ENCODE results near the gene RPN1. TPM values are rescaled to one million over a fixed set of nuclear protein-coding genes. Genes with fewer than 3 reads are reported as not detected.
A peak's percentile ranks its signal among the peaks of the same experiment; 100 is the strongest.
"Not testable (repeated sequence)": the region's sequence is repeated elsewhere in the genome, so short reads cannot be mapped to it uniquely, and the experiment has no call there.

RPN1 gene
- total RNA-seq, 4 donors from 2014 or later, result 244 to 333 (median 297) TPM

DNA sequence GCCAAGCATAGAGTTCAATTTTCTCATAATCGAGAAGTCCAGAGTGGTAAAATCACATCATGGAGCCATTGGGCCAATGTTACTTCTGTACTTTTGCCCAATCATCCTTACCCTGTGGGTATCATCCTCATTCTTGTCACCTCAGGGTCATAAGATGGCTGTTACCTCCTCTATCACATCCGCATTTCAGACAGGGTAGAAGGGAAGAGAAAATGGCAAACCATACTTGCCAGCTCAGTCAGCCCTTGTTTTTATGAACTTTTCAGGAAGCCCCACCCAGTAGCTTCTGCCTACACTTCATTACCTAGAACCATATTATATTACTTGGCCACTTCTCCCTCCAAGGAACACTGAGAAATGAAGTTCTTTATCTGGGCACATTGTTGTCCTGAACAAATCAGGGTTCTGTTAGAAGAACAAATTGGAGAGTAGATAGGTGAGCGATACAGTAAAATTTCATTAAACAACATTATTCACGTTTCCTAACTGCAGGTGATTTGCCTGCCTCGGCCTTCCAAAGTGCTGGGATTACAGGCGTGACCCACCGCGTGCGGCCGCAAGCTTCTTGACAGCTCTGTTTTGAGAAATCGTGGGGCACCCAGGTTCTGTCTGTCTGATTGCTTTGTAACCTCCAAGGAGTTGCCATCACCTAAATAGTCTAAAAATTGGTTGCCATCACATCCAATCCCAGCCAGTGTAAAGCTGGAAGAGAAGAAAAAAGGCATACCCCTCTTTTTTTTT is 34.5 kb upstream of the RPN1 start:
- ATAC-seq (ENCODE audit: low FRiP score), result no peak
- no peak for DNase-seq (ENCODE audit: low spot score)
- TF ChIP-seq CTCF (IDR thresholded peaks at IDR 0.05), result no peak

DNA sequence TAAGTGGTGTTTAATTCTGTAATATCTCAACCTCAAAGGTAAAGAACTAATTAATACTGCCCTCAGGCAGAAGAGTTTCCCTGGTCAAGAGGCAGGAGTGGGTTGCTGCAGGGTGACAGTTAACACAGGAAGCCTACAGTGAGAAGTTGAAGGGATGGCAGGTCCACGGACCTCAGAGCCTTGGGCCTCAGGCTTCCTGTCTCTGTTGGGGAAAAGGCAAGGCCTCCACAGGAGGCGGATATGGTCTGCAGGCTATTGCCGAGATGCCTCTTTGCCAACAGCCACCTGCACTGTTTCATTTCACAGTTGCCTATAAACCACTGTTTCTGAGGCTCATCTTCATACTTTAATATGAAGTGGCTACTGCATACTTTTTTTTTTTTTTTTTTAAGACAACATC is 33.3 kb upstream of the RPN1 start:
- ATAC-seq (ENCODE audit: low FRiP score) (no peak), DNase-seq (ENCODE audit: low spot score) (no peak)
- TF ChIP-seq CTCF (IDR thresholded peaks at IDR 0.05), result no peak

GRCh38 chr3:128681369-128681829 is 30.8 kb upstream of the RPN1 start:
- no peak for TF ChIP-seq CTCF (IDR thresholded peaks at IDR 0.05)
- no peak for DNase-seq (ENCODE audit: low spot score)
- no peak for ATAC-seq (ENCODE audit: low FRiP score)

- TF ChIP-seq CTCF (IDR thresholded peaks at IDR 0.05), result peak in 2 of 3 donors; percentile 91 to 99
- DNase-seq (ENCODE audit: low spot score), result peak; percentile 93
- ATAC-seq (ENCODE audit: low FRiP score), result peak; percentile 100
Observed at GRCh38 chr3:128680603-128681368, 30.2 kb upstream of the RPN1 start.

DNA sequence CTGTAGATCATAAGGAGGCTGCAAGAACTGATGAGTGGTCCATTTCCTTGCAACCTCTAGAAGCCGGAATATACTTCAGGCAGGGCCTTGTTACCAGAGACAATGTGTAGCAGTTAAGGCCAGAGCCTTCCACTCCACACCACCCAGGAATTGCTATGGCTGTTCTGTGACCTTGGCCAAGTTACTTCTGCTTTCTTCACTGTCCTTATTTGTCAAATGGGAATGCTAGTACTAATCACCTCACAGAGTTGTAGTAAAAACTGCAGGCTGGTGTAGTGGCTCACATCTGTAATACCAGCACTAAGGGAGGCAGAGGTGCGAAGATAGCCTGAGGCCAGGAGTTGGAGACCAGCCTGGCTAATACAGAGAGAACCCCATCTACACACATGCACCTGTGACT is 28.7 kb upstream of the RPN1 start:
- DNase-seq (ENCODE audit: low spot score) (no peak), ATAC-seq (ENCODE audit: low FRiP score) (no peak)
- no peak for TF ChIP-seq CTCF (IDR thresholded peaks at IDR 0.05)

- not testable (repeated sequence) for ATAC-seq (ENCODE audit: low FRiP score); DNase-seq (ENCODE audit: low spot score)
Observed at GRCh38 chr3:128675802-128676201, 25.2 kb upstream of the RPN1 start.

DNA sequence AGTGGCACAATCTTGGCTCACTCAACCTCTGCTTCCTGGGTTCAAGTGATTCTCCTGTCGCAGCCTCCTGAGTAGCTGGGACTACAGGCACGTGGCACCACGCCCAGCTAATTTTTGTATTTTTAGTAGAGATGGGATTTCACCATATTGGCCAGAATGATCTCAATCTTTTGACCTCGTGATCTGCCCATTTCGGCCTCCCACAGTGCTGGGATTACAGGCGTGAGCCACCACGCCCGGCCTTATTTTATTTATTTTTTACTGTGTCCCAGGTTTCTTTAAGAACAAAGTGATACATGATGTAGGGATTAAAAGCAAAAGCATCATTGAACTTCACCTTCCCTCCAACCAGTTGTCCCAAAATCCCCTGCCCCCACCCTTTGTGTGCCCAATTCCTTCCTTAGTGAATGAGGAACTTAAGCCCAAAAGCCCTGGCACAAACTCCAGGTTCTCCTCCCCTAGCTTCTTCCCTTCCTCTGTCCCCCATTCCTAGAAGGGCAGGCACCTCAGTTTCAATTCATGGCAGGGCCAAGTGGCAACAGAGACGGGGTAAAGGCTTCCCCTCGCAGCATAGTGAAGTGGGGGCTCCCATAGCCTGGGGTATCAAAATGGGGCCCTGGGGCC is 23.7 kb upstream of the RPN1 start:
- DNase-seq (ENCODE audit: low spot score), result no peak
- TF ChIP-seq CTCF (IDR thresholded peaks at IDR 0.05), result no peak
- ATAC-seq (ENCODE audit: low FRiP score), result no peak

Measured in omental fat pad (tissue), 4 donors.